ENCODE measurements around the gene SHBG. TPM values are rescaled to one million over a fixed set of nuclear protein-coding genes. Genes with fewer than 3 reads are reported as not detected.
"Not testable (repeated sequence)": the region's sequence is repeated elsewhere in the genome, so short reads cannot be mapped to it uniquely, and the experiment has no call there.

Gene SHBG
- total RNA-seq, 4 donors from 2014 or later = 0.32 to 0.41 TPM; not detected in 2

DNA sequence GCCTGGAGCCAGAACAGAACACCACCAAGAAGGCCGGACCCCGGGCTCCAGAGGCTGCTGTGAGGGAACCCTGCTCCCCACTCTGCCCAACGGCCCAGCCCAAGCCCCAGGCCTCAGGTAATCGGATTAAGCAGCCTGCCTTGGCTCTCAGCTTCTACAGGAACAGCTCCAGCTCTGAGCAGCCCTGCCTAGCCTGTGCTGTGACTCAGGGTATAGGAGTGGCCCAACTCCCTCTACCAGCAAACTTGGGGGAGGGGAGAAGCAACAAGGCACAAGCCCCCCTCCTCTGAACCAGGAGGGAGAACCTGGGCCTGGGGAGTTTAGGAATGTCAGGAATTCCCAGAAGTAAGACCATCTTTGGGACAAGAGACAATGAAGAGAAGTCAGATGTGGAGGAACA lies 39.2 kb upstream of the SHBG start:
- Histone ChIP-seq H3K36me3 (peaks cover 0 to 48% (median 22%) of the 10 kb centered on the region in 4 donors), H3K9me3 (no peaks in the 10 kb centered on the region), H3K27ac (no peak overlapping the region), H3K4me3 (no peak overlapping the region), H3K27me3 (no peaks in the 10 kb centered on the region), H3K4me1 (peaks cover 0 to 25% (median 17%) of the 10 kb centered on the region in 4 donors)
- DNase-seq = no peak
- TF ChIP-seq POLR2AphosphoS5 (IDR thresholded peaks at IDR 0.05) = no peak
- no peak for TF ChIP-seq EP300 (IDR thresholded peaks at IDR 0.05; ENCODE audit: low read depth)
- TF ChIP-seq, protein P1, sequence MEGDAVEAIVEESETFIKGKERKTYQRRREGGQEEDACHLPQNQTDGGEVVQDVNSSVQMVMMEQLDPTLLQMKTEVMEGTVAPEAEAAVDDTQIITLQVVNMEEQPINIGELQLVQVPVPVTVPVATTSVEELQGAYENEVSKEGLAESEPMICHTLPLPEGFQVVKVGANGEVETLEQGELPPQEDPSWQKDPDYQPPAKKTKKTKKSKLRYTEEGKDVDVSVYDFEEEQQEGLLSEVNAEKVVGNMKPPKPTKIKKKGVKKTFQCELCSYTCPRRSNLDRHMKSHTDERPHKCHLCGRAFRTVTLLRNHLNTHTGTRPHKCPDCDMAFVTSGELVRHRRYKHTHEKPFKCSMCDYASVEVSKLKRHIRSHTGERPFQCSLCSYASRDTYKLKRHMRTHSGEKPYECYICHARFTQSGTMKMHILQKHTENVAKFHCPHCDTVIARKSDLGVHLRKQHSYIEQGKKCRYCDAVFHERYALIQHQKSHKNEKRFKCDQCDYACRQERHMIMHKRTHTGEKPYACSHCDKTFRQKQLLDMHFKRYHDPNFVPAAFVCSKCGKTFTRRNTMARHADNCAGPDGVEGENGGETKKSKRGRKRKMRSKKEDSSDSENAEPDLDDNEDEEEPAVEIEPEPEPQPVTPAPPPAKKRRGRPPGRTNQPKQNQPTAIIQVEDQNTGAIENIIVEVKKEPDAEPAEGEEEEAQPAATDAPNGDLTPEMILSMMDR (IDR thresholded peaks at IDR 0.05) = no peak
- TF ChIP-seq POLR2A (IDR thresholded peaks at IDR 0.05) = no peak
- WGBS, 2 donors (ENCODE audit: low coverage in 1 of 2) = 70% methylated on average over 4 of the region's 4 CpGs; no CpG with 5 or more reads in 1 of the 2 donors
- intact Hi-C loops (cut with DNase I; ENCODE audit: low total_unique reads) = no loop called here
- in situ Hi-C loops (cut with MboI; ENCODE audit: low pct_ligation_motif_present in 1 of 4, low pct_unique_long_range_greater_than_20kb in 1 of 4, low sequenced_read_pairs in 3 of 4) = no loop called here

DNA sequence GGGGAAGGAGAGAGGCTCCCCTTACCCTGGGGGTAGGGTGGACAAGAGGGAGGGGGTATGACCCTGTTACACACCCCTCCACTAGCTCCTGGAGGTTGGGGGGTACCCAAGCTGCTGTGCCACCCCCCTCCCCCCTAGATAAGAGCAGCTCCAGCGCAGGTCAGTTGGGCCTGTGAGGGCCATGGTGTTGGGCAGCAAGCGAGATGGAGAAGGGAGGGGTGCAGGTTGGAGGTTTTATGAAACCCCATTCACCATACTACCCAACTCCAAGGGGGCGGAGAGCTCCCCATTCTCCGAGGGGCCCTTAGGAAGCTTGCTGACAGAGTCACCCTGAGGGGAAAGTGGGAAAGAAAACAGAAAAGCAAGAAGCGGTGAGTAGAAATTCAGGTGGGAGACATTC lies 38.3 kb upstream of the SHBG start:
- Histone ChIP-seq H3K9me3 (no peaks in the 10 kb centered on the region), H3K36me3 (peaks cover 0 to 54% (median 24%) of the 10 kb centered on the region in 4 donors)

GRCh38 chr17:7592422-7593021 lies 37.4 kb upstream of the SHBG start:
- in situ Hi-C loops (cut with MboI; ENCODE audit: low pct_ligation_motif_present in 1 of 4, low pct_unique_long_range_greater_than_20kb in 1 of 4, low sequenced_read_pairs in 3 of 4) (no loop called here), intact Hi-C loops (cut with DNase I; ENCODE audit: low total_unique reads) (no loop called here)
- peaks cover 0 to 56% (median 27%) of the 10 kb centered on the region in 4 donors for H3K36me3 ChIP-seq
- H3K9me3 ChIP-seq = no peaks in the 10 kb centered on the region
- no peak overlapping the region for H3K27ac ChIP-seq
- DNase-seq = no peak
- TF ChIP-seq EP300 (IDR thresholded peaks at IDR 0.05; ENCODE audit: low read depth) (no peak), POLR2A (IDR thresholded peaks at IDR 0.05) (no peak), POLR2AphosphoS5 (IDR thresholded peaks at IDR 0.05) (no peak)
- TF ChIP-seq, protein P1 (IDR thresholded peaks at IDR 0.05) = no peak
- H3K4me1 ChIP-seq = peaks cover 0 to 28% (median 17%) of the 10 kb centered on the region in 4 donors
- 93% methylated on average over 23 of the region's 23 CpGs; no CpG with 5 or more reads in 1 of the 2 donors for WGBS, 2 donors (ENCODE audit: low coverage in 1 of 2)
- H3K4me3 ChIP-seq = no peak overlapping the region
- no peaks in the 10 kb centered on the region for H3K27me3 ChIP-seq

More for the DNA sequence above, 38.3 kb upstream of the SHBG start:
- H3K27me3 ChIP-seq = no peaks in the 10 kb centered on the region
- H3K4me1 ChIP-seq = peaks cover 0 to 25% (median 15%) of the 10 kb centered on the region in 4 donors
- WGBS, 2 donors (ENCODE audit: low coverage in 1 of 2) = 82 to 88% methylated on average over 3 to 5 of the region's 5 CpGs
- intact Hi-C loops (cut with DNase I; ENCODE audit: low total_unique reads) (no loop called here), in situ Hi-C loops (cut with MboI; ENCODE audit: low pct_ligation_motif_present in 1 of 4, low pct_unique_long_range_greater_than_20kb in 1 of 4, low sequenced_read_pairs in 3 of 4) (no loop called here)
- no peak for TF ChIP-seq POLR2AphosphoS5 (IDR thresholded peaks at IDR 0.05)
- no peak for TF ChIP-seq POLR2A (IDR thresholded peaks at IDR 0.05)
- no peak for TF ChIP-seq EP300 (IDR thresholded peaks at IDR 0.05; ENCODE audit: low read depth)
- TF ChIP-seq, protein P1 (IDR thresholded peaks at IDR 0.05) = no peak
- DNase-seq = no peak
- H3K27ac ChIP-seq = no peak overlapping the region
- H3K4me3 ChIP-seq = no peak overlapping the region

DNA sequence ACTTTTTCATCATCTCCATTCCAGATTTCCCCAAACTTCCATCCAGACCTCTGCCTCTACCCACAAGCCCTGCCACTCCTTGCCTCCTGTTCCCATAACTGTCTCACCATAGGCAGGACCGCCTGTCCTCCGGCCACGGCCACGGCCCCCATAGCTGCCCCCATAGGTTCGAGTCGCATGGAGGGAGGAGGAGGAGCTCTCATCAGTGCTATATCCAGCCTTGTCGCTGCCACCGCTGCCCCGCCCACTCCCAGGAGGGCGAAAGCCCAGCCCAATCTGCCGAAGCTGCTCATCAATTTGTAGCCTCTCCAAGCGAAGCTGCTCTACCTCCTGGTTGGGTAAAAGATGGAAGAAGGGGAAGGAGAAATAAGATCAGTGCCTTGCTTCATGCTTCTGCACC lies 36.6 kb upstream of the SHBG start:
- intact Hi-C loops (cut with DNase I; ENCODE audit: low total_unique reads) (no loop called here), in situ Hi-C loops (cut with MboI; ENCODE audit: low pct_ligation_motif_present in 1 of 4, low pct_unique_long_range_greater_than_20kb in 1 of 4, low sequenced_read_pairs in 3 of 4) (no loop called here)
- peaks cover 0 to 59% (median 29%) of the 10 kb centered on the region in 4 donors for H3K36me3 ChIP-seq
- no peak overlapping the region for H3K27ac ChIP-seq
- no peaks in the 10 kb centered on the region for H3K27me3 ChIP-seq
- TF ChIP-seq POLR2AphosphoS5 (IDR thresholded peaks at IDR 0.05) (no peak), EP300 (IDR thresholded peaks at IDR 0.05; ENCODE audit: low read depth) (no peak), POLR2A (IDR thresholded peaks at IDR 0.05) (no peak)
- TF ChIP-seq, protein P1 (IDR thresholded peaks at IDR 0.05) = no peak
- no peak overlapping the region for H3K4me3 ChIP-seq
- DNase-seq = no peak
- no peaks in the 10 kb centered on the region for H3K9me3 ChIP-seq
- WGBS, 2 donors (ENCODE audit: low coverage in 1 of 2) = 84 to 88% methylated on average over 6 to 12 of the region's 12 CpGs
- peaks cover 0 to 22% (median 13%) of the 10 kb centered on the region in 4 donors for H3K4me1 ChIP-seq

DNA sequence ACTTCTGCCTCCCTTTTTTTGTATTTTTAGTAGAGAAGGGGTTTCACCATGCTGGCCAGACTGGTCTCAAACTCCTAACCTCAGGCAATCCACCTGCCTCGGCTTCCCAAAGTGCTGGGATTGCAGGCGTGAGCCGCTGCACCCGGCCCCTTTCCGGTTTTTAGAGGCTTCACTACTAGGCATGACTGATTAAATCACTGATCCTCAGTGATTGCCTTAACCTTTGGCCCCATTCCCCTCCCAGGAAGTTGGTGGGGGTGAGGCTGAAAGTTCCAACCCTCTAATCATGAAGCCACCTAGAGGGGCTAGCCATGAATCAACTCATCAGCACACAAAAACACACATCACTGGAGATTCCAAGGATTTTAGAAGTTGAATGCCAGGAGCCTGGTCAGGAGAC lies 32.4 kb upstream of the SHBG start:
- DNase-seq; H3K27me3 ChIP-seq; H3K9me3 ChIP-seq; in situ Hi-C loops (cut with MboI; ENCODE audit: low pct_ligation_motif_present in 1 of 4, low pct_unique_long_range_greater_than_20kb in 1 of 4, low sequenced_read_pairs in 3 of 4); H3K4me1 ChIP-seq; intact Hi-C loops (cut with DNase I; ENCODE audit: low total_unique reads); H3K4me3 ChIP-seq: not testable (repeated sequence)
- 54% methylated on average over 5 of the region's 5 CpGs; no CpG with 5 or more reads in 1 of the 2 donors for WGBS, 2 donors (ENCODE audit: low coverage in 1 of 2)
- peaks cover 0 to 90% (median 41%) of the 10 kb centered on the region in 4 donors for H3K36me3 ChIP-seq
- H3K27ac ChIP-seq = peak overlapping the region in 3 of 4 donors; percentile 10 to 38 (median 34)

Measured in transverse colon (tissue), 4 donors.